ENCODE measurements around the gene ADCYAP1. TPM values are rescaled to one million over a fixed set of nuclear protein-coding genes. Genes with fewer than 3 reads are reported as not detected.

ADCYAP1 gene
- polyA plus RNA-seq, 1 of the 3 experiments (the other 2 are of a cell fraction), result not detected

DNA sequence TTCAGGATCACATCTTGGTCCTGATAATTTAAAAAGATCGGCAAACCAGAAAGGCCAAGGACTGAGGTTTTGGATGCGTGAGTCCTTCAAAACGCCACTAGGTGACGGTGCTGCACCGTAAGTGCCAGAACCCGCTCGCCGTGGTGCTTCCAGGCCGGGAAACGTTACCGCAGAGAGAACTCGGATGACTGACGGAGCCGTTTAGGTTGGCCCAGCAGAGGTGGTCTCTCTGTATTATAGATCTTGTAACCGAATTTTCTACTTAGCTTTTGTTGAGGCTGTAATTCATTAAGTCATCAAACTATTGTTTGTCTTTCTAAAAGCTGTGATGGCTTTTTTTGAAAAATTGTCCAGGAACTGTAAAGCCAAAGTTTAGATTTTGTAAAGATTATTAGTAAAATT, 39.8 kb upstream of the ADCYAP1 start:
- ChIA-PET POLR2A (no interaction called here), CTCF (interaction anchor here (0.7 to 2.1 kb wide), 12 partner anchors 9 to 1360 kb away, joined by 3 to 15 read pairs (median 6); no protein-coding TSS in a partner anchor)
- Histone ChIP-seq H3K4me3 (ENCODE audit: low read depth in 2 of 2, low read length in 1 of 2) (peak overlapping the region in 1 of 2 experiments; percentile 39; a peak in 1 of 4 replicates), H3K9me2 (no peaks in the 10 kb centered on the region), H3K4me1 (ENCODE audit: control insufficient read depth in 1 of 2, insufficient read depth in 2 of 2, low read depth in 1 of 2, low read length in 1 of 2) (no peaks in the 10 kb centered on the region), H2AFZ (ENCODE audit: low read depth) (no peak overlapping the region), H4K20me1 (ENCODE audit: insufficient read depth) (no peaks in the 10 kb centered on the region), H3K27ac (ENCODE audit: low read depth in 2 of 2, low read length in 1 of 2) (no peak overlapping the region), H3K79me2 (ENCODE audit: insufficient read depth) (no peaks in the 10 kb centered on the region), H3K9ac (no peak overlapping the region), H3F3A (replicated peaks; ENCODE audit: insufficient read depth) (no peaks in the 10 kb centered on the region), H3K27me3 (ENCODE audit: insufficient read depth) (peaks cover 38% of the 10 kb centered on the region; the same call in 1 of the 2 replicates), H3K4me2 (no peak overlapping the region), H3K36me3 (replicated peaks in 1 of 2; ENCODE audit: control insufficient read depth in 1 of 2, insufficient read depth in 2 of 2, low read length in 1 of 2) (no peaks in the 10 kb centered on the region), H3K9me3 (no peaks in the 10 kb centered on the region)
- DNase-seq, result peak; percentile 60
- TF ChIP-seq SMC3 (IDR thresholded peaks at IDR 0.05; ENCODE audit: low read depth, low read length) (peak; percentile 84), CHD2 (IDR thresholded peaks at IDR 0.05; ENCODE audit: low read length, partially characterized antibody) (no peak), RFX5 (IDR thresholded peaks at IDR 0.05; ENCODE audit: low read length) (no peak), USF1 (IDR thresholded peaks at IDR 0.05; ENCODE audit: borderline replicate concordance, low read depth) (no peak), FOXM1 (IDR thresholded peaks at IDR 0.05; ENCODE audit: low read depth) (no peak), CTCF (IDR thresholded peaks at IDR 0.05) (peak; percentile 97), TCF12 (IDR thresholded peaks at IDR 0.05) (no peak), RAD21 (IDR thresholded peaks at IDR 0.05; ENCODE audit: low read length) (peak; percentile 95)
- TF ChIP-seq, protein P1, sequence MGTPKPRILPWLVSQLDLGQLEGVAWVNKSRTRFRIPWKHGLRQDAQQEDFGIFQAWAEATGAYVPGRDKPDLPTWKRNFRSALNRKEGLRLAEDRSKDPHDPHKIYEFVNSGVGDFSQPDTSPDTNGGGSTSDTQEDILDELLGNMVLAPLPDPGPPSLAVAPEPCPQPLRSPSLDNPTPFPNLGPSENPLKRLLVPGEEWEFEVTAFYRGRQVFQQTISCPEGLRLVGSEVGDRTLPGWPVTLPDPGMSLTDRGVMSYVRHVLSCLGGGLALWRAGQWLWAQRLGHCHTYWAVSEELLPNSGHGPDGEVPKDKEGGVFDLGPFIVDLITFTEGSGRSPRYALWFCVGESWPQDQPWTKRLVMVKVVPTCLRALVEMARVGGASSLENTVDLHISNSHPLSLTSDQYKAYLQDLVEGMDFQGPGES (IDR thresholded peaks at IDR 0.05; ENCODE audit: low read depth, low read length), result no peak
- TF ChIP-seq, protein P2, sequence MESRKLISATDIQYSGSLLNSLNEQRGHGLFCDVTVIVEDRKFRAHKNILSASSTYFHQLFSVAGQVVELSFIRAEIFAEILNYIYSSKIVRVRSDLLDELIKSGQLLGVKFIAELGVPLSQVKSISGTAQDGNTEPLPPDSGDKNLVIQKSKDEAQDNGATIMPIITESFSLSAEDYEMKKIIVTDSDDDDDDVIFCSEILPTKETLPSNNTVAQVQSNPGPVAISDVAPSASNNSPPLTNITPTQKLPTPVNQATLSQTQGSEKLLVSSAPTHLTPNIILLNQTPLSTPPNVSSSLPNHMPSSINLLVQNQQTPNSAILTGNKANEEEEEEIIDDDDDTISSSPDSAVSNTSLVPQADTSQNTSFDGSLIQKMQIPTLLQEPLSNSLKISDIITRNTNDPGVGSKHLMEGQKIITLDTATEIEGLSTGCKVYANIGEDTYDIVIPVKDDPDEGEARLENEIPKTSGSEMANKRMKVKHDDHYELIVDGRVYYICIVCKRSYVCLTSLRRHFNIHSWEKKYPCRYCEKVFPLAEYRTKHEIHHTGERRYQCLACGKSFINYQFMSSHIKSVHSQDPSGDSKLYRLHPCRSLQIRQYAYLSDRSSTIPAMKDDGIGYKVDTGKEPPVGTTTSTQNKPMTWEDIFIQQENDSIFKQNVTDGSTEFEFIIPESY (IDR thresholded peaks at IDR 0.05; ENCODE audit: borderline replicate concordance, low read depth), result no peak
- TF ChIP-seq, protein P3, sequence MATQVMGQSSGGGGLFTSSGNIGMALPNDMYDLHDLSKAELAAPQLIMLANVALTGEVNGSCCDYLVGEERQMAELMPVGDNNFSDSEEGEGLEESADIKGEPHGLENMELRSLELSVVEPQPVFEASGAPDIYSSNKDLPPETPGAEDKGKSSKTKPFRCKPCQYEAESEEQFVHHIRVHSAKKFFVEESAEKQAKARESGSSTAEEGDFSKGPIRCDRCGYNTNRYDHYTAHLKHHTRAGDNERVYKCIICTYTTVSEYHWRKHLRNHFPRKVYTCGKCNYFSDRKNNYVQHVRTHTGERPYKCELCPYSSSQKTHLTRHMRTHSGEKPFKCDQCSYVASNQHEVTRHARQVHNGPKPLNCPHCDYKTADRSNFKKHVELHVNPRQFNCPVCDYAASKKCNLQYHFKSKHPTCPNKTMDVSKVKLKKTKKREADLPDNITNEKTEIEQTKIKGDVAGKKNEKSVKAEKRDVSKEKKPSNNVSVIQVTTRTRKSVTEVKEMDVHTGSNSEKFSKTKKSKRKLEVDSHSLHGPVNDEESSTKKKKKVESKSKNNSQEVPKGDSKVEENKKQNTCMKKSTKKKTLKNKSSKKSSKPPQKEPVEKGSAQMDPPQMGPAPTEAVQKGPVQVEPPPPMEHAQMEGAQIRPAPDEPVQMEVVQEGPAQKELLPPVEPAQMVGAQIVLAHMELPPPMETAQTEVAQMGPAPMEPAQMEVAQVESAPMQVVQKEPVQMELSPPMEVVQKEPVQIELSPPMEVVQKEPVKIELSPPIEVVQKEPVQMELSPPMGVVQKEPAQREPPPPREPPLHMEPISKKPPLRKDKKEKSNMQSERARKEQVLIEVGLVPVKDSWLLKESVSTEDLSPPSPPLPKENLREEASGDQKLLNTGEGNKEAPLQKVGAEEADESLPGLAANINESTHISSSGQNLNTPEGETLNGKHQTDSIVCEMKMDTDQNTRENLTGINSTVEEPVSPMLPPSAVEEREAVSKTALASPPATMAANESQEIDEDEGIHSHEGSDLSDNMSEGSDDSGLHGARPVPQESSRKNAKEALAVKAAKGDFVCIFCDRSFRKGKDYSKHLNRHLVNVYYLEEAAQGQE (IDR thresholded peaks at IDR 0.05; ENCODE audit: low read depth, low read length), result 0 out of 2 replicates have a peak, but pooled peaks have one; percentile 14
- under 1% methylated on average over 12 of the region's 15 CpGs for WGBS (ENCODE audit: low lambda C conversion rate)

Measured in SK-N-SH (cell line).